DMS114 treated with DMSO at 0.1 percent for 48 hours (cell line): ENCODE measurements around the gene ST6GALNAC4.

Source experiments
- DNase-seq: peaks from one replicate; lab custom pipeline; 2025; ENCODE audit not compliant: unreplicated experiment; lab: John Stamatoyannopoulos, UW

ST6GALNAC4 gene

DNA sequence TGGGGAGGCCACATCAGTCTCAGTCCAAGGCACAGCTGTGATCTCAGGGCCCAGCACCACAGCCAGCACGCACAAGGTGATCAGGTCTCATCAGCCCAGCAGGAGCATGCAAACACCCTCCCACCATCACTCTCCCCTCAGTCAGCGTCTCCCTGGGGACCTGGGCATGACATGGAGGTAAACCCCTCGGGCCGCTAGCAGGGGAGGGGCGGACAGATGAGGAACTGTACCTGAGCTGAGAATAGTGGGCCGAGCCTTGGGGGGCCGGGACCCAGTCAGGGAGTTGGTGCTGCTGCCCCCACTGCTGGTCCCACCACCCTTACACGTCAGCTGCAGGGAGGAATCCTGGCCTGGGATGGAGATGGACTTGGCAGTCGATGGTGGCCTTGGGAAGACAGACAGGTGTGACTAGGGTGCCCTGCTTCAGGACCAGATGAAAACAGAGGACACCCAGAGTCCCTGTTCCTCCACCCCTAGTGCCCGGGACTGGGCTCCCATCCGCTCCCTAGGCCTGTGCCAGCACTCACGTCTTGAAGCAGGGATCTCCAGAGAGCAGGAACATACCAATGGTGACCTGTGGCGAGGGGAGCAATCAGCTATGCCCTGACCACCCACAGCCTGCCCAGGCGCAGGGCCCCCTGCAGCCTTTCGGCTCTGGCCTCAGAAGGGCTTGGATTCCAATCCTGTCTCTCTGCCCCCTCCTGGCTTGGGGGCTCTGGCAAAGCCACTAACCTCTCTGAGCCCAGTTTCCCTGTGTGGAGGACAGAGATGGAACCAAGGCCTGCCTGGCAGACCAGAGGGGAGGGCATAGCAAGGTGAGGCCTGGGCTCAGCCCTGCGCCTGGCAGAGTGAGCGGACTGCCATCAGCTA is 31.2 kb upstream of the ST6GALNAC4 start:
- no peak for DNase-seq

DNA sequence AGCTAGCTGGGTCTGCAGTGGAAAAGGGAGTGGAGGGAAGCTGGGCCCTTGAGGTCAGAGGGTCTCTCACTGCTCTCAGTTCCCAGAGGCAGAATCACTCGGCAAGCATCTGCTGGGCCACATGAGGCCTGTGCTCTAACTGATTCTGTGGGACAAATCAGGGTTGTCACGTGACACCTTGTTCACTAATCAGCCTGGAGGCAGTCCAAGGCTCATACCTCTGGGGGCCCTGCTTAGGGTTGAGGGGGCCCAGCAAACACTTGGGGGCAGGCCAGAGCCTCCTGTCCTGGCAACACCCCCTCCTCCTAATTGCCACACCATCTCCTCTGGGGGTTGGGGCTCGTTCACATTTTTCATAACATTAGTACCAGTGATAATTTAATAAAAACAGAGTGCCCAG is 29.9 kb upstream of the ST6GALNAC4 start:
- DNase-seq, result no peak

DNA sequence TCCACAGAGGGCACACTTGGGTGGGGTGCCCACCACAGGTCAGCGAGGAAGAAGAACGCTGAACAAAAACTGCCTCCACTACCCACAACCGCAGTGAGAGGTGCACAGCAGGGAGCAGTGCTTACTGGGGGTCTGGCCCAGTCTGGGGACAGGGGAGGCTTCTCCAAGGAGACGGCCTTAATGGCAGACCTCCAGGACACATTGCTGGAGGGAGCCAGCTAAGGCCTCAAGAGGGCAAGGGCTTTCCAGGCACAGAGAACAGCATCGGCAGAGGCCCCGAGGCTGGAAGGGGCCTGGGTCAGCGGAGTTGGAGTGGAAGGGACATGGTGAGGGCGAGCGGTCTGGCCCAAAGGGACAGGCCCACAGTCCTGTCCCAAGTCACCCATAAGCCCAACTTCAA is 29.1 kb upstream of the ST6GALNAC4 start:
- DNase-seq, result no peak

DNA sequence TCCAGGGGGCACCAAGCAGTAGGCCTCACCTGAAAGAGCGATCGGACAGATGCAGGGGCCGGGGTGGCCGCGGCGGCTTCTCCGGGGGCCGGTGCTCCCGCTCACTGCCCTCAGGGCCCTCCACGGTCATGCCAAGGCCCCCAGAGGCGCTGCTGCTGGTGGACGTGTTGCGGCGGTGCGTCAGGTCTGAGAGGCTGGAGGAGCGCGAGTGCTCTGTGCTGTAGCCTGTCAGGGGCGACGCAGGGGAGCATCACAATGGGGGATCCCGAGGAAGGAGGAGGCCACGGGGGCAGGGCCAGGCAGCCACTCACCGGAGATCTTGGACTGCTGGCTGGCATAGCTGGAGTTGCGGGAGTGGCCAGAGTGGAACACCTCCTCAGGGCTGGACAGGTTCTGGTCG is 28.5 kb upstream of the ST6GALNAC4 start:
- DNase-seq, result no peak

DNA sequence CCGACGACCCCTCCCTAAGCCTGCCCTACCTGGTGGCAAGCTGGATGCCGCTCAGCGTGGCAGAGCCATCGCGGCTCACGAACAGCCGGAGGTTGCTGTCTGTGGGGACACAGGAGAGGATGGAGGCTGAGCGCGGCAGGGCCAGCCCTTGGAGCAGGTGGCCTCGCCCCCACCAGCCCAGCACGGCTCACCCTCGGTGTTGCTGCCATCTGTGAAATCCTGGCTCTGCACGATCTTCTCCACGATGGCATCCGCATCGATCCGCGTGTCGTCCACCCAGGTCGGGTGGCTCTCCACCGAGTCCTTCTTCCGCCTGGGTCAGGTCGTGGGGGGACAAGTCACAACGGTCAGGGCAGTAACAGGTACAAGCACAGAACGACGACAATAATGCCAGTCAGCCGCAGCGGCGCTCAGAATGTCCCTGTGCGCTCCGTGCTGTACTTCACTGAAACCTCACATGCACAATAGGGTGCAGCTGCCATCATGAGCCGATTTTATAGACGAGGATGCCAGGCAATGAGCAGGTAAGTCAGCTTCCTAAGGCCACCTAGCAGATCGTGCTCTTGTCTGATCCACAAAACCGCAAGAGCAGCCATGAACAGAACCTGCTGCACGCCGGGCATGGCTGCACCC is 27.9 kb upstream of the ST6GALNAC4 start:
- no peak for DNase-seq

DNA sequence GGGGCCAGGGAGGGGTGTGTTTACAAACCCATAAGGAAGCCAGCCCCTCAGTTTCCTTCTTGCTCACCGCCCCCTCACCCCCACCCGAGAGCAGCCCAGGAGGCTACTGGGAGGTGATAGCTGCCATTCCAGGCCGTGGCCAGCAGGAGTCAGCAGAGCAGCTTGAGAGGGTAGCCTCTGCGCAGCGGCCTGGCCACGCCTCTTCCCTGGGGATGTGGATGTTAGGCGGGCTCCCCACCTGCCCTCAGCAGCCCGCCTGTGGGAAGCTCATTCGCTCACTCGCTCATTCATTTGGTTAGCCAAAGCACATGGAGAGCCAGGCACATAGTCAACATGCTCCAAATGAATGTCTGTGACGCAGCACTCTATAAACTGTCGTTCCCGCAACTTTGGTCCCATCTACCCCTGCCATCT is 26.9 kb upstream of the ST6GALNAC4 start:
- peak; percentile 29 for DNase-seq

DNA sequence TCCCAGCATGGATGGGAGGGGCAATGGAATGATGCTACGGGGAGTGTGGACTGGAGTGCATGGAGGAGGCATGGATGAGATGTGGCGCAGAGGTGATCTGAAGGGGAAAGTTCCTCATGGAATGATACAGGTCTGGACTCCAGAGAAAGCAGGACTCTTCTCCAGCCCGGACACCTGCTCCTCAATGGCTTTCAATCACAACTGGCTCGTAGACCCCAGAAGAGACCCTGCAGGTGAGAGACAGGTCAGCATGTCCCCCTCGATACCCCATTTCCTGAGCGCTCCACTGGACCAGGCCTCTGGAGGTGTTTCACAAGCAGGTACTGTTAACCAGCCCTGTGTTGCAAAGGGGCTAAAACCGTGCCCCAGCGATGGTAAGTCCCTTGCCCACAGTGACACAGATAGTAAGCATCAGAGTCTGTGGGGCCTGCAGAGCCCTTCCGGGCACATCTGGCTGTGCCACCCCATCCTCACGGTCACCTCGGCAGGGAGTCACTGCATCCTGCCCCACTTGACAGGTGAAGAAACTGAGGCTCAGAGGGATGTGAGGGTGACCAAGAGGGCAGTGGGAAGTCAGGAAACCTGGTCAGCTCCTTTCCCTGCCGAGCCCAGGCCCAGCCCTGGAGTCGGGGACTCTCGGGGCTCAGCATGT is 26.3 kb upstream of the ST6GALNAC4 start:
- DNase-seq, result no peak

DNA sequence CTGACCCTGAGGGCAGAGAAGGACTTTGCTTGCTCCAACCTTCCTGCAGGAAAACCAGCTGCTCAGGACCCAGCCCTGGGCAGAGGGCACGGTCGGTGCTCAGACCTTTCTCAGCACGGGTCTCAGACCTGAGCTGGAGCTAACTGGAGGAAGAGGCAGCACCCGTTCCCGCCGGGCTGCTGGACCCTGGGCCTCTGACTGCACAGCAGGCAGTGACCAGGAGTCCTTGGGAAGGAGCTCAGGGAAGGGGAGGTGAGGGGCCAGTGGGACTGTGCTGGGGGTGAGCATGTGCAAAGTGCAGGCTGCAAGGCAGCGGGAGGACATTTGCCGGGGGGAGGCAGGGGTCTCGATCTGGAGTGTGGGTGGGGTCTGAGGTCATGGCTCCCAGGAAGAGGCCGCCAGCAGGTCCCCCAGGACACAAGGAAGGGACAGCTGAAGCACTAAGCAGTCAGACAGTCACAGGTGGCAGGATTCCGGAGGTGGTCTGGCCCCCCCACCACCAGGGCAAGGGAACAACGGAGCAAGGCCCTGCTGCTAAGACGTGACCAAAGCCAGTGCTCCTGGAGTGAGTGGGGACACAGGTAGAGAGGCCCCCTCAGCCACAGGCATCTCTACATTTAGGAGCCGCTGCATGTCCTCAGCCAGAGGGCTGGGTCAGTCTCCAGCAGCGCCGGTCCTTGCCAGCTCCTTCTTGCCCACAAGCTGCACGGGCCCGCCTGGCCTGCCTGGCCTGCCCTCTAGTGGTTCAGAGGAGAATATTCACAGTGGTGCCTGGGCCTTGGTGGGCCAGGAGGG is 25.6 kb upstream of the ST6GALNAC4 start:
- peak; percentile 29 for DNase-seq

DNA sequence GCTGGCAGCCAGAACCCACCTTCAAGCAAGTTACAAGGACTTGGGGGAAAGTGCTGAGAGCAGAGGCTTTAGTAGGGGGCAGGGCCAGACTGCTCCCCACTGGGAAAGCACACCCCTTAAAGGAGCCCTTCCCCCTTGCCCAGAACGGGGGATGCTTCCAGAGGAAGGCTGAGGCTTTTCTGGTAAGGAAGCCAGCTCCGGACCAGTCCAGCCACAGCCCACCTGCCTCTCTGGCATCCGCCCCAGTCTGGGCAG is 25.0 kb upstream of the ST6GALNAC4 start:
- DNase-seq, result no peak

DNA sequence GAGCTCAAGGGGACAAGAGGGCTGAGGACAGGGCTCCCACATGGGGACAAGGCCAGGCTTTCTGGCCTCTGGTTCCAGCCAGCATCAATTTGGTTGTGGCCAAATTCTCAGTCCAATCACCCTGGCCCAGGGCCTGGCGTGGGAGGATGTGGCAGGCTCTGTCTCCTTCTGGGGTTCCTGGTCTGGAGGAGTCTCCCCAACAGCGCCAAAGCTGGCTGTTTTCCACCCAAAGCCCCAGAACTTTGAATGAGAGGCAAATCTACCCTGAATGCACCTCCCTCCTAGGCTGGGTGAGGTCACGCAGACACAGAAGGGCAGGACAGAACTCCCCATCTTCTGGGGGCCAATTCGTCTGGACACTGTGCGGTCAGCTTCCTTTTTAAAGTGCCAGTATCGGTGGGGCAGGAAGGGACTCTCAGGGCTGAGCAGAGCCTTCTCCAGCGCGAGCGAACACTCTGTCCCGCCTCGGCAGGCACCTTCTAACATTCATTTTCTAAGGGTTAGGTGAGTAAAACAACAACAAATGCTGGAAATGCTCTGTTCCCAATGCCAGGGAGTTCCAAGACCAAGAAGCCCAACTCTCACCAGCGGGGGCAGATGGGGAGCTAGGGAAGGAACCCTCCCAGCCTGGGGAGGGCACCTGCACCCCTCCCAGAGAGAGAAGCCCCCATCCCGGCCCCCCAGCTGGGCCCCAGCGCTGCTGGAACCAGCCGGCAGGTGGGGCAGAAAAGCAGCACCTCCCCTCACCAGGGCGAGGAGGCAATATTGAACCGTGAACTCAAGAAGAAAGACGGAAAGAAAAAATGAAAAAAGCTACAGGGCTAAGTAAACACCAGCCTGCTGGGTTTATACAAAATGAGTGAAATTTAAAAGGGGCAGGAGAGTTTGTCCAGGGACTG is 24.5 kb upstream of the ST6GALNAC4 start:
- DNase-seq, result no peak

DNA sequence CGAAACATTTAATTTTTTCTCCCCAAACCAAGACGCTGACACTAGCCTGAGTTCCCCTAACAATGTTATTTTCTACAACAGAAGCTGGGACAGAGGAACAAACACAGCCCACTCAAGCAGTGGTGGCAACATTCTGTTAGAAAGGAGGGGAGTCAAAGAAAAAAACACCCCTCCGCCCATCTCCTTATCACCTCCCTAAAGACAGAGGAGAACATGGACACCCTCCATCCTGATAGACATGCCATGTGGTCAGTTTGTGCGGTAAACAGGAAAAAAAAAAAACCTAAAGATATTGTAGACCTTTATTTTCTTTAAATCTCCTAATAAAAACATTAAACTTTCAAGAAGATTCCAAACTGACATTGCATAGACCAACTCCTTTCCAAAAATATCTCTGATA is 23.8 kb upstream of the ST6GALNAC4 start:
- DNase-seq, result no peak

DNA sequence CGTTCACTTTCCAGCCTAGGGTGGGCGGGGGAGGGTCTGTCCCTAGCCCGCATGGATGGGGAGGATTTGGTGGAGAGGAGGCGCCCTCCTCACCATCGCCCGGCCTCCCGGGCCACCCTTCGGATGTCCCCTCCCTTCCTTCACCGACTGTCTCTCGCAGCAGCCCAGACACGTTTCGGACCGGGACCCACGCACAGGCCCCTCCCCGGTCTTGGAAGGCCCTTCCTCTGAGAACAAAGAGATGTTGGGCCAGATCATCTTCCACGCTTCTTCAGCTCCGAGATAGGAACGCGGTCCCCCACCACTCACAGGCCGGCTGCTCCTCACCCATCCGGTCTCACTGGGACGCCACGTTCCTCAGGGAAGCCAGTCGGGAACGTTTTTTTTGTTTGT is 21.5 kb upstream of the ST6GALNAC4 start:
- DNase-seq, result no peak

DNA sequence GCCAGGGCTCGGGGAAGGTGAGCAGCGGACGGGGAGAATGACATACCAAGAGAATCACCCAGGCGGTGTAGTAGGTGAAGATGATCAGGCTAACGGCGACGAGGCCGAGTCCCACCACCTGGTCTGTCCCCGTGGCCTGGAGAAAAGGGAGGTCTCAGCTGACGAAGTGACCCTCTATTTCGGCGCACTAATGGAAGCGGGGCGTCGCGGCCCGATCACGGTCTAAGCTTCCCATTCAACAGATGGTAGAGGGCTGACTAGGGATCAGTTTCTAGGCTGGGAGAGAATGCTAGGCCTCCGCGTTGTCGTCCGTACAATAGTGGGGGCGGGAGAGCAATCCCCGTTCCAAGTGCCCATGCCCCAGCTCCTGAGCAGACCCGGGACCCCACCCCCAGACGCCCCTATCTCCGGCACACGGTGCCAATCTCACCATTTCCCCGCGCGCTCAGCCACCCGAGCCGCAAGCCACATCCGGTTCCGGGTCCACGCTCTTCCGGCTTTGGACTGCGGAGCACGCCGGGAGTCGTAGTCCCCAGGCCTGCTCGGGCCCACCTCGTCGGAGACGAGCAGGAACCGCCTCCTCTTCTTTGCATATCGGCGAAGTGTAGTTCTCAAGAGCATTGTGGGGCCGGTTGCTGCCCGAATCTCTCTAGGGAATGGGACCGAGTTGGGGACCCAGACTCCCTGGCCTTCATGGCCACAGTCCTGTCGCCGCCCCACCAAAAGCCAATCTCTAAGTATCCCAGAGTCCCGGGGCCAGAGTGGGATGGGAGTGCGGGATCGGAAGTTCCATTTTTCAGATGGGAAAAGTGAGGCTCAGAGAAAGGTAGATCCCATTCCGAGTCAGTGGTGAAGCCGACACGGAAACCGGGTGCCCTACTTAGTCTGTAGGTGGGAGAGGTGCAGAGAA is 20.8 kb upstream of the ST6GALNAC4 start, which contains the start of gene DPM2:
DPM2 (minus strand) TSS at position 467 of the 910 bp plus-strand sequence; CDS start at position 433, 34 bp downstream.
- DNase-seq, result peak; percentile 67

DNA sequence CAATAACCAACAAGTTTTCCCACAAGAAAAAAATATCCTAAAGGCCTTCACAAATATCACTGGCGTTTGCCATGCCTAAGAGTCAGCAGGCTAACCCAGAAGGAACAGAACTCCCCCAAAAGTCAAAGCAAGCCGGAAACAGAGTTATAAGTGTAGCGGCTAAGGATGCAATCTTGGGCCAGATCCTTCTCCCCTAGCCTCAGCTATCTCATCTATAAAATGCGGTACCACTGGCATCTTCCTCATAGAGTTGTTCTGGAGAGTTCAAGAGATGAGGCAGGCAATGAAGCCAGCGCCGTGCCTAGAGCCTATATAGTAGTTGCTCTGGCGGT is 20.2 kb upstream of the ST6GALNAC4 start:
- no peak for DNase-seq

DNA sequence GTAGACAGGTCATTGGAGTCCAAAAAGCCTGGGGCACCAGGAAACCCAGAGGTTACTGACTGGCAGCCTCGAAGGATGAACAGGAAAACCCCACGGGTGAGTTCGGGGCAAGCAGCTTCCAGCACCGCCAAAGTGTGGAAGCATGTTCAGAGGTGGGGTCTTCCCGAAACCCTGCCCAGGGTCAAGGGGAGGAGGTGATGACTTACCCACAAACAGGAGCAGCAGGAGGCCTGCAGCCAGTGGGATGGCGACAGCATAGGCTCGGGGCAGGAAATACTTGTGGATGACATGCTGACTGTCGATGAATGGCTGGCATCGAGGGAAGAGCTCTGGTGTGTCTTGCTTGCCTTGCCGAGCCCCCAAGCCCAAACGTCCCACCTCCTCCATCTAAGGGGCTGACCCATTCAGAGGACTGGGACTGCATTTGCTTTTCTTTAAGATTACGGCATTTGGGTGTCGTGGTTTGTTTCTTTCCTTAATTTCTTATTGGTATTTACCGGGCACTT is 19.6 kb upstream of the ST6GALNAC4 start:
- DNase-seq, result no peak

DNA sequence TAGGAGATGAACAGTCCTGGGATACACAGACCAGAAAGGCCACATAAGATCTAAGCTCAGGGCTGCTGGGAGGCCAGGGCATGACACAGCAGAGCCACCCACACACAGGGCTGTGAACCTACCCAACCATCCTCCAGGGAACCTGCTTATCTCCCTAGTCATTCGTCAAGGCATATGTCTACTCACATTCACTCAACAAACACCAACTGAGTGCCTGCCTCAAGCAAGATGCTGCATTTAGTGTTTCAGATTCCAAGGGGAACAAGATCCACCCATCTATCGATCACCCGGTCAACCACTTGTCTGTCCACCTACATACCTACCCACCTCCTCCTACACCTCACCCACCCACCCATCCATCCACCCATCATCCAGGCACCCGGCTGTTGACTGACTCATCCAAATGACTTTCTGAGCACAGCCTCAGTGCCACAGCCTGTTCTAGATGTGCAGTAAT is 19.0 kb upstream of the ST6GALNAC4 start:
- no peak for DNase-seq

DNA sequence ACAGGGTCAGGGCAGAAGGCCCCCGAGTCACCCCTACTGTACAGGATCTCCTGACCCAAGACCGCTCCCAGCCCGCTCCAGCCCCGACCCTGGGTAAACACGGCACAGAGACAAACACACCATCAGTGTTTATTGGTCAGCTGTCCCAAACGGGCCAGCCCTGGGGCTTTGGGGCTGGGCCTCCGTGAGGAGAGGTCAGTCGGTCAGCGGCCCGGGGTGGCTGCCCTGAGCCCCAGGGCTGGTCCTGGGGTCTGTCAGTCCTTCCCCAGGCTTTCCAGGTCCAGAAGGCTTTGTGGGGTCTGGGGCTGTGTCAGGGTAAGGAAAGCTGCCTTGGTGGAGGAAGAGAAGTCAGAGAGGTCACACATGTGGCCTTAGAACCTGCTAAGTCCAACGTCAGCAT is 18.1 kb upstream of the ST6GALNAC4 start:
- DNase-seq, result no peak

DNA sequence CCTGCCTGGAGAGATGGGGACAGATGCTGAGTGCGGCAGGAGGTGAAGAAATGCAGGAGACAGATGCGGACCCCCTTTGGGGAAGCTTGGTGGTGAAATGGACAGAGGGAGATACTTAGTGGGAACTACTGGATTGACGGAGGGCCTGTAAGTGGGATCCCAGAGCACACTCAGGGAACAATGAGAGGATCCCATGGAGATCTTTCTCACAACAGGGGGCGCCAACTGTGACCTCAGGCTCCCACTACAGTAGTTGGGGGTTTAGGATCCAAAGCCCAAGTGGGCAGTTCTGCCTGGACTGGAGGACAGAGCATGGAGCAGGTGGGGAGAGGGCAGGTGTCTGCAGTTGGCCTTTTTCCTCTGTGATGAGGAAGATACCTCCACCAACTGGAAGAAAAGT is 17.4 kb upstream of the ST6GALNAC4 start:
- DNase-seq, result no peak
